PFSK-1 (cell line): Measurements from ENCODE around the gene ATP6V0B.

Source experiments
- FOXP2 ChIP-seq: optimal IDR thresholded peaks from 2 replicates; pipeline ENCODE3; 2011; ENCODE audit warnings: borderline replicate concordance, control low read depth, inconsistent platforms; ENCODE audit not compliant: insufficient read depth; ENCODE audit errors: extremely low read length, extremely low read depth
- POLR2AphosphoS5 ChIP-seq: IDR thresholded peaks from 2 replicates; pipeline ENCODE4 v1.6.1; 2012; ENCODE audit warnings: low read depth, mild to moderate bottlenecking, control low read depth, low read length, moderate library complexity
- REST ChIP-seq, 2 experiments: IDR thresholded peaks; 2 replicates each; pipeline versions ENCODE4 v1.6.1 to v1.8.0; 2011 to 2012; ENCODE audit warnings: low read depth in 2 of 2, low read length in 2 of 2, control low read depth in 1 of 2, inconsistent platforms in 1 of 2, mild to moderate bottlenecking in 1 of 2, moderate library complexity in 1 of 2; ENCODE audit not compliant: insufficient read depth in 1 of 2
- SIN3A ChIP-seq: IDR thresholded peaks from 2 replicates; pipeline ENCODE4 v1.6.1; 2012; ENCODE audit warnings: mild to moderate bottlenecking, low read length, moderate library complexity, borderline replicate concordance; ENCODE audit not compliant: insufficient read depth
- TAF1 ChIP-seq: IDR thresholded peaks from 2 replicates; pipeline ENCODE4 v1.6.1; 2012; ENCODE audit warnings: low read length, control low read depth, borderline replicate concordance; ENCODE audit not compliant: insufficient read depth

The ATP6V0B gene

GRCh38 chr1:44027320-44027719 lies 52.6 kb downstream of the ATP6V0B start:
- TF ChIP-seq REST (IDR thresholded peaks at IDR 0.05; ENCODE audit: insufficient read depth in 1 of 2, low read depth in 2 of 2, low read length in 2 of 2) = no peak
- TF ChIP-seq POLR2AphosphoS5 = no peak
- no peak for TF ChIP-seq FOXP2
- TF ChIP-seq TAF1 = no peak
- TF ChIP-seq SIN3A = no peak
